Myocyte (in vitro differentiated cells): ENCODE results near the gene OR4E2. TPM values are rescaled to one million over a fixed set of nuclear protein-coding genes. Genes with fewer than 3 reads are reported as not detected.
"Not testable (repeated sequence)": the region's sequence is repeated elsewhere in the genome, so short reads cannot be mapped to it uniquely, and the experiment has no call there.

Source experiments
- DNase-seq: peaks from one replicate; pipeline ENCODE4 v3.0.0-alpha.2; 2012; ENCODE audit warnings: low read depth
- total RNA-seq: library from RNA; depleted of rRNA; stranded (reverse); fragments of >200 nt; gene quantifications from 2 replicates; pipeline ENCODE4 v1.2.3, GENCODE V29; 2014

OR4E2 gene
- total RNA-seq, 1 donor from 2014 or later, result not detected

- no peak for DNase-seq
These were observed 40.8 kb downstream of the OR4E2 start for GRCh38 chr14:21694425-21694824.

- not testable (repeated sequence) for DNase-seq
These were observed 44.0 kb downstream of the OR4E2 start for GRCh38 chr14:21697662-21698061.

GRCh38 chr14:21698538-21698937, 44.9 kb downstream of the OR4E2 start:
- not testable (repeated sequence) for DNase-seq

GRCh38 chr14:21699551-21699950, 45.9 kb downstream of the OR4E2 start:
- DNase-seq, result no peak

GRCh38 chr14:21702316-21702715, 48.7 kb downstream of the OR4E2 start:
- DNase-seq, result no peak

GRCh38 chr14:21703357-21704326, 50.0 kb downstream of the OR4E2 start:
- no peak for DNase-seq

GRCh38 chr14:21704338-21704737, 50.7 kb downstream of the OR4E2 start:
- no peak for DNase-seq

GRCh38 chr14:21711360-21711961, 57.8 kb downstream of the OR4E2 start:
- DNase-seq, result peak; percentile 38

- DNase-seq, result no peak
These were observed 58.4 kb downstream of the OR4E2 start for GRCh38 chr14:21712036-21712435.

GRCh38 chr14:21714318-21714929, 60.8 kb downstream of the OR4E2 start:
- no peak for DNase-seq

Other genes with a start within 250 kb of the OR4E2 start
- 41.6 and 48.5 TPM in 2 replicates for gene CHD8, start 197.7 kb upstream of the OR4E2 start, total RNA-seq
- gene RAB2B, start 176.9 kb upstream of the OR4E2 start, total RNA-seq, result 21.9 and 26.4 TPM in 2 replicates
- 25.6 and 27.8 TPM in 2 replicates for gene TOX4, start 176.6 kb upstream of the OR4E2 start, total RNA-seq
- 63.2 and 73.4 TPM in 2 replicates for gene METTL3, start 142.5 kb upstream of the OR4E2 start, total RNA-seq
- 4.6 and 4.7 TPM in 2 replicates for gene SALL2, start 127.5 kb upstream of the OR4E2 start, total RNA-seq
- gene OR10G3, start 73.8 kb upstream of the OR4E2 start, total RNA-seq, result not detected in 2 replicates
- gene OR10G2, start 18.9 kb upstream of the OR4E2 start, total RNA-seq, result not detected in 2 replicates
- not detected in 2 replicates for gene OR4E1, start 20.0 kb downstream of the OR4E2 start, total RNA-seq